GM18867 (cell line): ENCODE measurements around the gene TMEM39A.

Experiments
- ATAC-seq: cut with Tn5 transposase; IDR thresholded peaks from one replicate; pipeline ENCODE4 v1.9.1; 2021; ENCODE audit warnings: mild to moderate bottlenecking, moderate library complexity; ENCODE audit not compliant: unreplicated experiment

The TMEM39A gene

GRCh38 chr3:119401503-119402440, 61.6 kb downstream of the TMEM39A start:
- ATAC-seq, result peak; percentile 73

- ATAC-seq, result peak; percentile 59
These were observed 62.3 kb downstream of the TMEM39A start for GRCh38 chr3:119401069-119401468.

GRCh38 chr3:119400466-119400865, 62.9 kb downstream of the TMEM39A start:
- ATAC-seq, result no peak

- no peak for ATAC-seq
These were observed 66.5 kb downstream of the TMEM39A start for GRCh38 chr3:119396870-119397269.

- peak; percentile 85 for ATAC-seq
These were observed 67.5 kb downstream of the TMEM39A start for GRCh38 chr3:119395923-119396358.

- ATAC-seq, result no peak
These were observed 74.8 kb downstream of the TMEM39A start for GRCh38 chr3:119388577-119388976.

- no peak for ATAC-seq
These were observed 81.3 kb downstream of the TMEM39A start for GRCh38 chr3:119382134-119382533.

GRCh38 chr3:119380697-119381096, 82.7 kb downstream of the TMEM39A start:
- ATAC-seq, result no peak
